Activated CD8-positive, alpha-beta memory T cell treated with anti-CD3 and anti-CD28 coated beads, Interleukin-2, amount 10 ng/mL, durations not matched to agents 7 days and 5 days (primary cell): ENCODE data around the gene TOB1. TPM values are rescaled to one million over a fixed set of nuclear protein-coding genes. Genes with fewer than 3 reads are reported as not detected.
A peak's percentile ranks its signal among the peaks of the same experiment; 100 is the strongest.
"Not testable (repeated sequence)": the region's sequence is repeated elsewhere in the genome, so short reads cannot be mapped to it uniquely, and the experiment has no call there.

Experiments used
- ATAC-seq: fragments of 150-1000 bp; cut with Tn5 transposase; one replicate; pipeline ENCODE4 v1.10.0; 2021; ENCODE audit warnings: moderate library complexity
- CTCF ChIA-PET: fragments of 350-600 bp; sonication (Branson Sonifier 250); formaldehyde crosslinking; loops from one replicate; lab custom pipeline; 2021; ENCODE audit warnings: antibody characterized with exemption; lab: Charles Lee
- DNase-seq: peaks from one replicate; pipeline ENCODE4 v3.0.0-alpha.2; 2020
- H3K27ac Mint-ChIP-seq: one replicate; pipeline ENCODE4 v1.8.0; 2021; ENCODE audit warnings: mild to moderate bottlenecking, mixed read lengths
- H3K27me3 Mint-ChIP-seq: one replicate; pipeline ENCODE4 v1.8.0; 2021; ENCODE audit warnings: mixed read lengths
- H3K36me3 Mint-ChIP-seq: one replicate; pipeline ENCODE4 v1.8.0; 2021; ENCODE audit warnings: mild to moderate bottlenecking, mixed read lengths
- H3K4me1 Mint-ChIP-seq: one replicate; pipeline ENCODE4 v1.8.0; 2021; ENCODE audit warnings: mixed read lengths
- H3K4me3 Mint-ChIP-seq: one replicate; pipeline ENCODE4 v1.8.0; 2021; ENCODE audit warnings: mild to moderate bottlenecking, moderate library complexity, mixed read lengths
- H3K9me3 Mint-ChIP-seq: one replicate; pipeline ENCODE4 v1.8.0; 2022; ENCODE audit warnings: low read depth, mixed read lengths
- total RNA-seq, 2 experiments: library from RNA; stranded (reverse); gene quantifications; one replicate each; pipeline ENCODE4 v1.2.3, GENCODE V29; 2021

TOB1 gene
- total RNA-seq, 2 experiments from 2014 or later: 34.1 to 47.5 TPM

- Mint-ChIP-seq H3K4me3 (no peak overlapping the region), H3K4me1 (peaks cover 22% of the 10 kb centered on the region), H3K27ac (no peak overlapping the region), H3K36me3 (peaks cover 21% of the 10 kb centered on the region), H3K9me3 (no peaks in the 10 kb centered on the region), H3K27me3 (no peaks in the 10 kb centered on the region)
- ATAC-seq (no peak), DNase-seq (no peak)
- CTCF ChIA-PET: interaction anchor here (1.6 to 8.6 kb wide), 7 partner anchors 9 to 95 kb away, joined by 5 to 78 read pairs (median 10); no protein-coding TSS in a partner anchor
These were observed 4.2 kb downstream of the TOB1 start for GRCh38 chr17:50861822-50862528.

- H3K27ac Mint-ChIP-seq: no peak overlapping the region
- DNase-seq: no peak
- no peaks in the 10 kb centered on the region for H3K9me3 Mint-ChIP-seq
- no peak overlapping the region for H3K4me3 Mint-ChIP-seq
- peaks cover 22% of the 10 kb centered on the region for H3K4me1 Mint-ChIP-seq
- peaks cover 21% of the 10 kb centered on the region for H3K36me3 Mint-ChIP-seq
- CTCF ChIA-PET: interaction anchor here (2.4 to 8.6 kb wide), 3 partner anchors 9 to 86 kb away, joined by 6 to 78 read pairs (median 20); no protein-coding TSS in a partner anchor
- ATAC-seq: no peak
- H3K27me3 Mint-ChIP-seq: no peaks in the 10 kb centered on the region
These were observed 4.8 kb downstream of the TOB1 start for GRCh38 chr17:50861334-50861676.

GRCh38 chr17:50859727-50860126 is 6.4 kb downstream of the TOB1 start:
- not testable (repeated sequence) for H3K9me3 Mint-ChIP-seq, H3K27ac Mint-ChIP-seq, H3K27me3 Mint-ChIP-seq, ATAC-seq, DNase-seq, H3K4me3 Mint-ChIP-seq
- peaks cover 28% of the 10 kb centered on the region for H3K4me1 Mint-ChIP-seq
- CTCF ChIA-PET: interaction anchor here (1.0 to 8.6 kb wide), 5 partner anchors 8 to 140 kb away, joined by 3 to 78 read pairs (median 6); no protein-coding TSS in a partner anchor
- H3K36me3 Mint-ChIP-seq: peaks cover 15% of the 10 kb centered on the region

- DNase-seq (no peak), ATAC-seq (no peak)
- peaks cover 19% of the 10 kb centered on the region for H3K4me1 Mint-ChIP-seq
- H3K9me3 Mint-ChIP-seq: no peaks in the 10 kb centered on the region
- peaks cover 13% of the 10 kb centered on the region for H3K36me3 Mint-ChIP-seq
- no peak overlapping the region for H3K4me3 Mint-ChIP-seq
- H3K27me3 Mint-ChIP-seq: peaks cover 13% of the 10 kb centered on the region
- CTCF ChIA-PET: interaction anchor here (0.9 to 1.1 kb wide), 3 partner anchors 78 to 98 kb away, joined by 3 read pairs; no protein-coding TSS in a partner anchor
- no peak overlapping the region for H3K27ac Mint-ChIP-seq
These were observed 7.5 kb downstream of the TOB1 start for GRCh38 chr17:50858486-50859225.

- Mint-ChIP-seq H3K4me3 (no peak overlapping the region), H3K4me1 (peaks cover 24% of the 10 kb centered on the region), H3K27me3 (peaks cover 20% of the 10 kb centered on the region), H3K36me3 (peaks cover 2% of the 10 kb centered on the region), H3K27ac (no peak overlapping the region), H3K9me3 (no peaks in the 10 kb centered on the region)
- ATAC-seq (no peak), DNase-seq (no peak)
- CTCF ChIA-PET: interaction anchor here (0.7 to 2.0 kb wide), 7 partner anchors 9 to 237 kb away, joined by 3 to 9 read pairs (median 6); partner anchors contain the start of gene TOB1
These were observed 9.7 kb downstream of the TOB1 start for GRCh38 chr17:50856431-50856830.

GRCh38 chr17:50855708-50856330 is 10.3 kb downstream of the TOB1 start:
- Mint-ChIP-seq H3K9me3 (no peaks in the 10 kb centered on the region), H3K27me3 (peaks cover 20% of the 10 kb centered on the region), H3K27ac (no peak overlapping the region), H3K36me3 (no peaks in the 10 kb centered on the region), H3K4me3 (no peak overlapping the region), H3K4me1 (peaks cover 25% of the 10 kb centered on the region)
- ATAC-seq: no peak
- DNase-seq: no peak
- CTCF ChIA-PET: interaction anchor here (0.6 to 2.0 kb wide), 8 partner anchors 10 to 123 kb away, joined by 3 to 9 read pairs (median 5); partner anchors contain the start of gene TOB1

GRCh38 chr17:50853781-50854180 is 12.4 kb downstream of the TOB1 start:
- CTCF ChIA-PET: interaction anchor here (0.9 to 17.2 kb wide), 12 partner anchors 9 to 312 kb away, joined by 3 to 319 read pairs (median 17); partner anchors contain the start of genes NME1 and TOB1
- peaks cover 25% of the 10 kb centered on the region for H3K4me1 Mint-ChIP-seq
- peaks cover 20% of the 10 kb centered on the region for H3K27me3 Mint-ChIP-seq
- no peak overlapping the region for H3K4me3 Mint-ChIP-seq
- H3K9me3 Mint-ChIP-seq: no peaks in the 10 kb centered on the region
- no peaks in the 10 kb centered on the region for H3K36me3 Mint-ChIP-seq
- DNase-seq (peak; percentile 32), ATAC-seq (no peak)
- no peak overlapping the region for H3K27ac Mint-ChIP-seq

GRCh38 chr17:50853015-50853615 is 13.0 kb downstream of the TOB1 start:
- H3K4me1 Mint-ChIP-seq: peaks cover 25% of the 10 kb centered on the region
- H3K27ac Mint-ChIP-seq: peak overlapping the region; percentile 92
- H3K36me3 Mint-ChIP-seq: no peaks in the 10 kb centered on the region
- H3K9me3 Mint-ChIP-seq: no peaks in the 10 kb centered on the region
- H3K27me3 Mint-ChIP-seq: peaks cover 20% of the 10 kb centered on the region
- CTCF ChIA-PET: interaction anchor here (0.9 to 17.2 kb wide), 28 partner anchors 8 to 345 kb away, joined by 3 to 319 read pairs (median 6); partner anchors contain the start of genes NME1 and TOB1
- no peak for ATAC-seq
- DNase-seq: peak; percentile 25
- H3K4me3 Mint-ChIP-seq: peak overlapping the region; percentile 71

- Mint-ChIP-seq H3K4me3 (no peak overlapping the region), H3K27ac (no peak overlapping the region), H3K27me3 (peaks cover 20% of the 10 kb centered on the region), H3K9me3 (no peaks in the 10 kb centered on the region), H3K36me3 (no peaks in the 10 kb centered on the region), H3K4me1 (peaks cover 22% of the 10 kb centered on the region)
- ATAC-seq (no peak), DNase-seq (peak; percentile 37)
- CTCF ChIA-PET: interaction anchor here (1.0 to 17.2 kb wide), 6 partner anchors 8 to 303 kb away, joined by 3 to 319 read pairs (median 13); partner anchors contain the start of gene NME1
These were observed 15.5 kb downstream of the TOB1 start for GRCh38 chr17:50850640-50851039.

GRCh38 chr17:50848711-50849110 is 17.4 kb downstream of the TOB1 start:
- no peaks in the 10 kb centered on the region for H3K9me3 Mint-ChIP-seq
- no peaks in the 10 kb centered on the region for H3K36me3 Mint-ChIP-seq
- CTCF ChIA-PET: interaction anchor here (0.9 to 17.2 kb wide), 4 partner anchors 14 to 115 kb away, joined by 3 to 319 read pairs (median 8); partner anchors contain the start of gene WFIKKN2
- peaks cover 7% of the 10 kb centered on the region for H3K27me3 Mint-ChIP-seq
- H3K4me1 Mint-ChIP-seq: peaks cover 17% of the 10 kb centered on the region
- no peak for ATAC-seq
- no peak overlapping the region for H3K4me3 Mint-ChIP-seq
- DNase-seq: no peak
- H3K27ac Mint-ChIP-seq: no peak overlapping the region

- H3K27ac Mint-ChIP-seq: no peak overlapping the region
- H3K36me3 Mint-ChIP-seq: no peaks in the 10 kb centered on the region
- CTCF ChIA-PET: interaction anchor here (0.9 to 17.2 kb wide), 4 partner anchors 13 to 116 kb away, joined by 3 to 319 read pairs (median 8); partner anchors contain the start of gene WFIKKN2
- no peaks in the 10 kb centered on the region for H3K9me3 Mint-ChIP-seq
- H3K4me1 Mint-ChIP-seq: peaks cover 17% of the 10 kb centered on the region
- H3K4me3 Mint-ChIP-seq: no peak overlapping the region
- ATAC-seq (no peak), DNase-seq (peak; percentile 19)
- peaks cover 2% of the 10 kb centered on the region for H3K27me3 Mint-ChIP-seq
These were observed 18.1 kb downstream of the TOB1 start for GRCh38 chr17:50848039-50848438.

- no peak overlapping the region for H3K4me3 Mint-ChIP-seq
- DNase-seq (peak; percentile 27), ATAC-seq (no peak)
- peaks cover 13% of the 10 kb centered on the region for H3K4me1 Mint-ChIP-seq
- CTCF ChIA-PET: interaction anchor here (4.0 to 17.2 kb wide), 2 partner anchors 64 to 104 kb away, joined by 14 to 319 read pairs; no protein-coding TSS in a partner anchor
- no peaks in the 10 kb centered on the region for H3K36me3 Mint-ChIP-seq
- no peaks in the 10 kb centered on the region for H3K27me3 Mint-ChIP-seq
- no peak overlapping the region for H3K27ac Mint-ChIP-seq
- H3K9me3 Mint-ChIP-seq: no peaks in the 10 kb centered on the region
These were observed 18.6 kb downstream of the TOB1 start for GRCh38 chr17:50847566-50847965.
